Ovary (tissue), 3 donors: ENCODE data around the gene UCKL1.

Source experiments
- POLR2A ChIP-seq: fragments of 450-650 bp; IDR thresholded peaks from one replicate; pipeline ENCODE4 v1.6.1; 2017; ENCODE audit warnings: antibody characterized with exemption, mild to moderate bottlenecking, moderate library complexity
- TF ChIP-seq, protein P1 (sequence below), 3 donors: fragments of 450-650 bp in 2 of 3; fragments of 200-600 bp in 1 of 3; IDR thresholded peaks; one replicate each; pipeline versions ENCODE4 v1.5.1 to v1.8.0; 2016 to 2022; ENCODE audit warnings: antibody characterized with exemption in 3 of 3, mild to moderate bottlenecking in 1 of 3
- donor health status: DM: no; HTN: no; CAD: no.

DNA sequence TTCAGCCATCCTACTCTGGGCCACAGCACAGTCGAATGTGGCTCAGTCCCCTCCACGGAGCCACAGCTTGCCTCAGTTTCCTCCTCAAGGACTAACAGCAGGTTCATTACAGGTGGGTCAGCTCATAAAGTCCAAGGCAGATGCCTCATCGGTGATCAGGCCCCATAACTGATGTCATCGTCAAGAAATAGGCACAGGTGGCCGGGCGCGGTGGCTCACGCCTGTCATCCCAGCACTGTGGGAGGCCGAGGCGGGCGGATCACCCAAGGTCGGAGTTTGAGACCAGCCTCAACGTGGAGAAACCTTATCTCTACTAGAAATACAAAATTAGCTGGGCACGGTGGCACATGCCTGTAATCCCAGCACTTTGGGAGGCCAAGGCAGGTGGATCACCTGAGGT is 3.4 kb downstream of the UCKL1 start:
- no peak for TF ChIP-seq POLR2A
- TF ChIP-seq, protein P1, sequence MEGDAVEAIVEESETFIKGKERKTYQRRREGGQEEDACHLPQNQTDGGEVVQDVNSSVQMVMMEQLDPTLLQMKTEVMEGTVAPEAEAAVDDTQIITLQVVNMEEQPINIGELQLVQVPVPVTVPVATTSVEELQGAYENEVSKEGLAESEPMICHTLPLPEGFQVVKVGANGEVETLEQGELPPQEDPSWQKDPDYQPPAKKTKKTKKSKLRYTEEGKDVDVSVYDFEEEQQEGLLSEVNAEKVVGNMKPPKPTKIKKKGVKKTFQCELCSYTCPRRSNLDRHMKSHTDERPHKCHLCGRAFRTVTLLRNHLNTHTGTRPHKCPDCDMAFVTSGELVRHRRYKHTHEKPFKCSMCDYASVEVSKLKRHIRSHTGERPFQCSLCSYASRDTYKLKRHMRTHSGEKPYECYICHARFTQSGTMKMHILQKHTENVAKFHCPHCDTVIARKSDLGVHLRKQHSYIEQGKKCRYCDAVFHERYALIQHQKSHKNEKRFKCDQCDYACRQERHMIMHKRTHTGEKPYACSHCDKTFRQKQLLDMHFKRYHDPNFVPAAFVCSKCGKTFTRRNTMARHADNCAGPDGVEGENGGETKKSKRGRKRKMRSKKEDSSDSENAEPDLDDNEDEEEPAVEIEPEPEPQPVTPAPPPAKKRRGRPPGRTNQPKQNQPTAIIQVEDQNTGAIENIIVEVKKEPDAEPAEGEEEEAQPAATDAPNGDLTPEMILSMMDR (IDR thresholded peaks at IDR 0.05): no peak
